Measurements from ENCODE around the gene HTT.
"Not testable (repeated sequence)": the region's sequence is repeated elsewhere in the genome, so short reads cannot be mapped to it uniquely, and the experiment has no call there.

Gene HTT

DNA sequence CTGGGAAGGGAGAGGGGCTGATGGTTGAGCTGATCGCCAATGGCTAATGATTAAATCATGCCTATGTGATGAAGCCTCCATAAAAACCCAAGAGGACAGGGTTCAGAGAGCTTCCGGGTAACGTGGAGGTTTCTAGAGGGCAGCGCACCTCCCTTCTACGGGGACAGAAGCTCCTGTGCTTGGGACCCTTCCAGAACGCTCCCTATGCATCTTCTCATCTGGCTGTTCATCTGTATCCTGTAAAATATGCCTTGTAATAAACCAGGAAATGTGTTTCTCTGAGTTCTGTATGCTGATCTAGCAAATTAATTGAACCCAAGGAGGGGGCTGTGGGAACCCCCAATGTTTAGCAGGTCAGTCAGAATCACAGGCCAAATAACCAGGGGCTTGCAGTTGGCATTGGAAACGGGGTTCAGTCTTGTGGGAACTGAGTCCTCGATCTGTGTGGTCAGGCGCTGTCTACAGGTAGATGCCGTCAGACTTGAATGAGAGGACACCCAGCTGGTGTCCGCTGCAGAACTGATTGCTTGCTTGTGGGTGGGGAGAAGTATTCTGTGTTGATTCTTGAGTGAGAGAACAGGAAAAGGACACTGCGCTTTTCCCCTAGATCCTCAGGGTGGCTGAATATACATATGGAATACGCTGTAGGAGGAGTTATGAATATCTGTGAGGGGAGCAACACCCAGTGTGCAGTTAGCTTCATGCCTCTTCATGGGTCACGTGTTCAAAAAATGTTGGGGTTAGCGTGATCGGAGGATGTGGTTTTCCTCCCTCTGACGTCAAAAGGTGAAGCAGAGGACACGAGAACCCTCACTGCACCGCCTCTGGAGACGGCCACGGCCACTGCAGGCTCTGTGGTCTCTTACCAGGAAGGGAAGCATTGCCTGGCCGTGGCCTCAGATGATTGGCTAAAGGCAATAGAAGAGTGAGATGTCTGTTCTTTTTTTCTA, 29.3 kb upstream of the HTT start:
- FAIRE-seq (peak; percentile 90), DNase-seq (ENCODE audit: extremely low spot score, insufficient read length, low read depth) (no peak)

DNA sequence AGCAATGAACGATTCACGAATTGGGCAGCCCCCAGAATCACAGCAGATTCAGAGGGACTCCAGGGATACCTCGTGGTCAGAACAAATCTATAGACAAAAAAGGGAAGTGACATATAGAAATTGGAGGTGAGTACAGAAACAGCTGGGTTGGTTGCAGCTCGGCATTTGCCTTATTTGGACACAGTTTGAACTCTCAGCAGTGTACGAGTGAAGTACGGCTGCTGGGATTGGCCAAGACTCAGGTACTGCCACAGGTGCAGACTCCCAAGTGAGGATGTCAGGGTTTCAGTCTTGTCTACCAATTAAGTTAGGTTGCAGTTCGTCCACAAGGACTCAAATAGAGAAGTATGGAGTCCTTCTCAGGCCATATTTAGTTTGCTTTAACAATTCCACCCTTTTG, 28.3 kb upstream of the HTT start:
- no peak for DNase-seq (ENCODE audit: extremely low spot score, insufficient read length, low read depth)
- peak; percentile 70 for FAIRE-seq

DNA sequence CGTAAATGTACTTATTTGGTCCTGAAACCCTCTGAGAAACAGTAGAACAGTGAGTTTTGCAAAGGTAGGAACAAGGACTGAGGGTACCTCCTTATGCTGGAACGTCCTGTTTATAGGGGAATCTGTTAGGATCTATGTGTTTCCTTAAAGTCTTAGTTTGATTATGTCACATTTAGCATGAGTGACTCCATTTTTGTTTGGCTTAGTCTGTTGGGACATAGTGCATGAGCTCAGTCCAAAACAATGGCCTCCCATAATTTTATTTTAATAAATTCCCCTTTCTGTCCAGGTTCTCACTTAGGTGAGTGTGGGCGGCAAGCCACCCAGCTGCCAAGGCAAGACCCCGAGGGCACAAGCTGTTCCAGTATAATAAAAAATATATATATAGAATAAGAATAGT, 27.9 kb upstream of the HTT start:
- FAIRE-seq (no peak), DNase-seq (ENCODE audit: extremely low spot score, insufficient read length, low read depth) (no peak)

DNA sequence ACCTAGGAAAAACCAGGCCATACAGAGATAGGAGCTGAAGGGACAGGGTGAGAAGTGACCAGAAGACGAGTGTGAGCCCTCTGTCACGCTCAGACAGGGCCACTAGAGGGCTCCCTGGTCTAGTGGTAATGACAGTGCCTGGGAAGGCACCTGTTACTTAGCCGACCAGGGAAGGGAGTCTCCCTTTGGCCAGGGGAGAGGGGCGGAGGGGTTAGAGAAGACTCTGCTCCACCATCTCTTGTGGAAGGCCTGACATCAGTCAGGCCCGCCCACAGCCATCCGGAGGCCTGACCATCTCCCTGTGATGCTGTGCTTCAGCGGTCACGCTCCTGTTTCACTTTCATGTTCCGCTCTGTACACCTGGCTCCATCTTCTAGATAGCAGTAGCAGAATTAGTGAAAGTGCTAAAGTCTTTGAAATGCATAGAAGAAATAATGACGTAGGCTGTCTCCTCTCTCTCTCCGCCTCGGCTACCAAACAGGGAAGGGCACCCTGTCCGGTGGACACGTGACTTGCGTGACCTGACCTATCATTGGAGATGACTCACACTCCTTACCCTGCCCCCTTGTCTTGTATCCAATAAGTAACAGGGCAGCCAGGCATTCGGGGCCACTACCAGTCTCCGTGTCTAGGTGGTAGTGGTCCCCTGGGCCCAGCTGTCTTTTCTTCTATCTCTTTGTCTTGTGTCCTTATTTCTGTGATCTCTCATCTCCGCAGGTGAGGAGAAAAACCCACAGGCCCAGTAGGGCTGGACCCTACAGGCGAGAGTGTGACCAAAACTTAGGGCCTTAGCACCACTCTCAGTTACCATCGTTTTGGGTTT, 26.8 kb upstream of the HTT start:
- FAIRE-seq (peak; percentile 100), DNase-seq (ENCODE audit: extremely low spot score, insufficient read length, low read depth) (no peak)

DNA sequence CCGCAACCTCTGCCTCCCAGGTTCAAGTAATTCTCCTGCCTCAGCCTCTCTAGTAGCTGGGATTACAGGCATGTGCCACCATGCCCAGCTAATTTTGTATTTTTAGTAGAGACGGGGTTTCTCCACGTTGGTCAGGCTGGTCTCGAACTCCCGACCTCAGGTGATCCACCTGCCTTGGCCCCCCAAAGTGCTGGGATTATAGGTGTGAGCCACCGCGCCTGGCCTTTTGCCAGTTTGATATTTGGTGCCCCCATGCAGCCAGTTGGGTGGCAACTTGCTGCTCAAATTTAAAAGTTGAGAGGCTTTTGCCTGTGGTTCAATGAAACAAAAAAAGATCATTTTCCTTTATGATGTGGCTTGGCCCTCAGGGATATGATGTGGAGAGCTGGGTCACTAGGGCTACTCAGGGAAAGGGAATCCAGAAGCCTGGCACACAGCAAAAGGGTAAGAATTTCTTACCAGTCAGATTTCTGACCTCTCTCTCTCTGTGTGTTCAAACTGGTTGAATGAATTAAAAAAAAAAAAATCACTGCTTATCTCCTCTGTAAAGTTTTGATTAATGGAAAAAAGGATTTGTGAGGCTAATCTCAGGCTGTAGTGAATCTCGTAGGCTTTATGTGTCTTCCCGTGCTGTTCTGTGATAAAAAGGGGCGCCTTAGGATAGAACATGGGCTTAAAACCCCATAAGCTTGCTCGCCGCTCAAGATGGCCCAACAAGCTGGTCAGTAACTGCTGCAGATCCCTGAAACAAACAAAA, 23.2 kb upstream of the HTT start:
- not testable (repeated sequence) for FAIRE-seq; DNase-seq (ENCODE audit: extremely low spot score, insufficient read length, low read depth)

DNA sequence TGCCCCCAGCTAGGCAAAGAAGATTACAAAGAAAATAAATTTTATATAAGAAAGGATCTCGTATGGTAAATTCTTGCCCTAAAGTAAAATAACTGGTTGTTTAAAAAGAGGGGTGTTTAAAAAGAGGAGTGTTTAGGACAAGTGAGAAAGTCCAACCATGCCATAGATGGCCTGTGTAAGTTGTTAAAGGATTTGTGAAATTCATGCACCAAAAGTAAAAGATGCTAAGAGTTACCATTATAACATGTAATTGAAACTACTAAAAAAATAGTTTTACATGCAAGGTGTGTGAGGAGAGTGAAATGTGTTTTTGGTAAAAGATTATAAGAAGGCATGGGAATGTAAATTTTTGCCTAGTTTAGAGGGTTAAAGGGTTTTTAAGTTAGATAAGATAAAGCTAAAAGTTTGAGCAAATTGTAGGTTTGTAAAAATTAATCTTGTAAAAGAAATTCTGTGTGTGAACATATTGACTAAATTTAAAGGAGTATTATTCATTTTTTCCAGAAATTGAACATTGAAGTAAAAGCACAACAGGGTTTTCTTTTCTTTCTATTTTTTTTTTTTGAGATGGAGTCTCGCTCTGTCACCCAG, 20.2 kb upstream of the HTT start:
- DNase-seq (ENCODE audit: extremely low spot score, insufficient read length, low read depth) (no peak), FAIRE-seq (no peak)

DNA sequence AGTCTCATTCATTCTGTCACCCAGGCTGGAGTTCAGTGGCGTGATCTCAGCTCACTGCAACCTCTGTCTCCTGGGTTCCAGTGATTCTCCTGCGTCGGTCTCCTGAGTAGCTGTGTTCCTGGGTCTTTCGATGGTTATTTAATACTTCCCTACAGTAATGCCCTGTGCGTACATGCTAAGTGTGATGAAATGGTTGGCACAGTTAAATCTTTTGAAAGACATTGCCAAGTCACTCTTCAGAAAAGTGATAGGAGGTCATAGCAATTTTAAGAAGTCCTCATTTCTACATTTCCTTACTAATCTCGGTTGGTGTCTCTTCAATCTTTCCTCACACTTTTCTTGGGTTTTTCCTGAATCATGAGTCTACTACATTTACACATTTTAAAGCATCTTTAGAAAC, 14.5 kb upstream of the HTT start:
- FAIRE-seq = no peak
- DNase-seq (ENCODE audit: extremely low spot score, insufficient read length, low read depth) = no peak

DNA sequence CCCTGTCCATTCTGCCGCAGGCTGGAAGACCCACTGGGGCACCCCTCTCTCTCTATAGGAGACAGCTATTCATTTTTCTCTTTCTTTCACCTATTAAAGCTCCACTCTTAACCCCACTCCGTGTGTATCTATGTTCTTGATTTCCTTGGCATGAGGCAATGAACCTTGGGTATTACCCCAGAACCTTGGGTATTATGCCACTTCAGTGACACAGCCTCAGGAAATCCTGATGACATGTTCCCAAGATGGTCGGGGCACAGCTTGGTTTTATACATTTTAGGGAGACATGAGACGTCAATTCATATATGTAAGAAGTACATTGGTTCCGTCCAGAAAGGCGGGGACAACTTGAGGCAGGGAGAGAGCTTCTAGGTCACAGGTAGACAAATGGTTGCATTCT, 13.5 kb upstream of the HTT start:
- no peak for DNase-seq (ENCODE audit: extremely low spot score, insufficient read length, low read depth)
- FAIRE-seq = no peak

DNA sequence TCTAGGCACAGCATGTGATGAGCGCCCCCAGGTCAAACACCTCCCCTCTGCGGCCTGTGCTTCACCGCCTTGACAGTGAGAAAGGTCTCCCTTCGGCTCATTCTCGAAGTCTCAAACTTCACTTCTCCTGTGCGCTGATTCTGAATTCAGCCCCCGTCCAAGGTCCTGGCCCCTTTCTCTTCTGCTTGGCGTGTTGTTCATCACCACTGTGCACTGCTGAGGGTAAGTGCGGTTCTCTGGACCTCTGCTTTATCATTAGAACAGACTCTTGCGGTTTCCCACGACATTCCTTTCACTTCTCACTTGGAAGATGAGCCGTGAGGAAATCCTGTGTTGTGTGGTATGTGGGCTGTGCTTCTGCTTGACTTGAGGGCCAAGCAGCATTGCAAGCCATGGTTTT, 12.0 kb upstream of the HTT start:
- no peak for DNase-seq (ENCODE audit: extremely low spot score, insufficient read length, low read depth)
- FAIRE-seq = no peak

DNA sequence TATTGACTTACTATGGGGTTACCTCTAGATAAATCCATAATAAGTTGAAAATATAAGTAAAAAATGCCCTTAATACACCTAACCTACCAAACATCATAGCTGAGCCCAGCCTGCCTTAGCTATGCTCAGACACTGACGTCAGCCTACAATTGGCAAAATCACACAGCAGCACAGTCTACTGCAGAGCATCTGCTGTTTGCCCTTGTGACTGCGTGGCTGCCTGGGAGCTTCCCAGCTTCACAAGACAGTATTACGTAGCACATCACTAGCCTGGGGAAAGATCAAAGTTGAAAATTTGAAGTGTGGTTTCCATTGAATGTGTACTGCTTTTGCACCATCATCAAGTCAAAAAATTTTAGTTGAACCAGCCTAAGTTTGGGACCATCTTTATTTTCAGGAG, 8.9 kb upstream of the HTT start:
- no peak for FAIRE-seq

DNA sequence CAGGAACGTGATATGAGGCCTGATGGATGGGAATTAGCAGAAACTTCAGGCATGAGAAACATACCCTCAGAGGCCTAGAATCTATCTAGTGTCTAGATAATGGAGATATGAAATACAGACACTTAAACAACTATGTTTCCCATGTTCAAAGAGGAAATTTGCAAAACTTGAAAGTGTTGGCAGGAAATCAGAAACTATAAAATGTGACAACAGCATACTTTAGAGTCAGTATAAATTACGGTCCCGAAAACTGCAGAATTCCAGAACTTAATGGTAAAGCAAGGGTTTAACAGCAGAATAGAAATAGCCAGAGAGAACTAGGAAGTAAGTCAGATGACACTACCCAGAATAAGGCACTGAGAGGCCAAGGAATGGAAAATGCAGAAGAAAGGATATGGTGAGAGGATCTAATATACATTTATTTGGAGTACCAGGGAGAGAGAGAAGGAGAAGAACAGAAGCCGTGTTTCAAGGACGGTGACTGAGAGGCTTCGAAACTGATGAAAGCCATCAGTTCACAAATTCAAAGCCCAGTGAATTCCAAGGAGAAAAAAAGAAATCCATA, 7.6 kb upstream of the HTT start:
- FAIRE-seq (no peak), DNase-seq (ENCODE audit: extremely low spot score, insufficient read length, low read depth) (no peak)

More for the DNA sequence above, 8.9 kb upstream of the HTT start:
- DNase-seq (ENCODE audit: extremely low spot score, insufficient read length, low read depth) = no peak

DNA sequence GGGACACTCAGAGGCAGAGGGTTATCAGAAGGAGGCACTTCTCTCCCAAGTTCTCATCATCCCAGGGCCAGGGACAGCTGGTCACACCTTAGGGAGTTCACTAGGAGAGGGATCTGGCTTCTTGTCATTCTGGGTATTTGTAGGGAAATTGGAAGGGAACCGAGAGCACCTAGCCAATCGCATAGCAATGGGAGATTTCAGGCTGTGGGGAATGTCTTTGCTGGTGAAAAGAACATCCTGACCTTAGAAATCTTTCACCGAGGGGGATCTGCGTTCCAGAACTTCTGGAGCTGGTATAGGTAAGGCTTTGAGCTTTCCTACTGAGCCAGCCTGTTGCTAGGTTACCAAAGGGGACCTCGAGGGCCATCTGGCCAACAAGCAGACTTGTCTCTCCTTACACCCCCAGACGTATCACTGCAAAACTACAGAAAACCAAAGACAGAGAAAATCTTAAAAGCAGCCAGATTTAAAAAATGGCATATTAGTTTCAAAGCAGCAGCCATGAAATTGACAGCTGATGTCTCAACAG, 6.9 kb upstream of the HTT start:
- no peak for FAIRE-seq
- DNase-seq (ENCODE audit: extremely low spot score, insufficient read length, low read depth) = no peak

DNA sequence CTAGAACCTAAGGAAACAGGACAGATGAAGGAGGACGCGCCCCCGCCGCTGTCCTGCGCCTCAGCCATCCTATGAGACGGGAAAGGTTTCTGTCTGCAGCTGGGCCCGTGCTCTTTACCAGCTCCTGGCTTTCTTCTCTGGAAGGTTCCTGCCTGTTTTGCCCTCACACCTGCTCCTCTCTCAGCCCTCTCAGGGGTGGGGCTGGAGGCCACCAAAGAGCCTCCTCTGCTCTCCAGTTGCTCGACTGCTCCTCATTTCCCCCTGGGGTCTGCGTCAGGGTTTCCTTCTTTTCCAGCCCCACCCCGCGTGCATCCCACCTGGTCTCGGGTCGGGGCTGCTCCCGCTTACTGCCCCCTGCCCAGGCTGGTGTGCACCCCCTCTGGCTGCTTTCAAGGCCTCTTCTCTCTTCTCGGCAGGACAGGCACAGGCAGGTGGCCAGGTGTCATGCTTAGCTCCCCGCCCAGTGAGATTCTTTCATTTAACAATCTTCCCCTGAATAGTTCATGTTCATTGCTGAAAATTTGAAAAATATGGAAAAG, 4.8 kb upstream of the HTT start:
- FAIRE-seq = no peak
- DNase-seq (ENCODE audit: extremely low spot score, insufficient read length, low read depth) = no peak

DNA sequence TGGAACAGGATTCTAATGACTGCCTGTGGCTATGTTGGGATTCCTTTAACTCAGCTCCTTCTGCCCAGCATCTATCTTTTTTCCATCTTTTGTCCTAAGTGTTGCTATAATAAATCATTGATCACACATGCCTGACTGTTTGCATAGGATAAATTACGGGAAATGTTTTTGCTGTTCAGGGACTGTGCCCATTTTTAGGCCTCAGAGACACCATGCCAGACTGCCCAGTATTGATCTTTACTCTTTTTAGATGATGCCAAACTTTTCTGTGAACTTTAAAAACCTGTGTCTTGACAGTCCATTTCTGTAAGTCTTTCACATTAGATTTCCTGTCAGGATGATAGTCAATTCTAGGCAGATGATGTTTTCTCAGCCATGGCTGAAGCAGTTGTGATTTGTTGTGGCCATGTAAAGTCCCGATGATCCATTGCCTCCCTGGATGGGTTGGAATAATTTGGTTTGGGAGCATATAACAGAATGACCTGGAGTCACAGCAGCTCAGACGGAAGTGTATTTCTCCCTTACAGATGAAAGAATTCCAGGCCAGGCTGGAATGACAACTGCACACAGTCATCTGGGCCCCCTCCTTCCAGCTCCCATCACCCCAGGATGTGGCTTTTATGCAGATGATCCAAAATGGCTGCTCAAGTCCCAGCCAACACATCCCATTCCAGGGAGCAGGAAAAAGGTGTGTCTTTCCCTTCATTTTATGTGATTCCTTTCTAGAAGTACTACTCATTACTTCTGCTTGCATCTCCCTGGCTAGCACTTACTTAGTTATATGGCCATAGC, 3.6 kb upstream of the HTT start:
- DNase-seq (ENCODE audit: extremely low spot score, insufficient read length, low read depth) (no peak), FAIRE-seq (peak; percentile 36)

DNA sequence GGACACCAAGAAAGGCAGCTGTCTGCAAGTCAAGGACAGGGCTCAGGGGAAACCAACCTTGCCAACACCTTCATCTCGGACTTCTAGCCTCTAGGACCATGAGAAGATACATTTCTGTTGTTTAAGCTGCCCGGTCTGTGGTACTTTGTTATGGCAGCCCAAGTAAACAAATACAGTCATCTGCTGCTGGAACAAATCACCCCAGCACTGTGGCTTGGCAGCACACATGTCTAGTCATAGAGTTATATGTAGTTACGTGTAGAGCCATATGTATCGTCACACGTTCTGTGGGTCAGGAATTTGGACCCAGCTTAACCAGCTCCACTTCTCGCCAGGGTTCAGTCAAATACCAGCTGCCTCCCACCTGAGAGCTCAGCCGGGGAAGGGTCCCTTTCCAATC, 2.7 kb upstream of the HTT start:
- FAIRE-seq (no peak), DNase-seq (ENCODE audit: extremely low spot score, insufficient read length, low read depth) (no peak)

DNA sequence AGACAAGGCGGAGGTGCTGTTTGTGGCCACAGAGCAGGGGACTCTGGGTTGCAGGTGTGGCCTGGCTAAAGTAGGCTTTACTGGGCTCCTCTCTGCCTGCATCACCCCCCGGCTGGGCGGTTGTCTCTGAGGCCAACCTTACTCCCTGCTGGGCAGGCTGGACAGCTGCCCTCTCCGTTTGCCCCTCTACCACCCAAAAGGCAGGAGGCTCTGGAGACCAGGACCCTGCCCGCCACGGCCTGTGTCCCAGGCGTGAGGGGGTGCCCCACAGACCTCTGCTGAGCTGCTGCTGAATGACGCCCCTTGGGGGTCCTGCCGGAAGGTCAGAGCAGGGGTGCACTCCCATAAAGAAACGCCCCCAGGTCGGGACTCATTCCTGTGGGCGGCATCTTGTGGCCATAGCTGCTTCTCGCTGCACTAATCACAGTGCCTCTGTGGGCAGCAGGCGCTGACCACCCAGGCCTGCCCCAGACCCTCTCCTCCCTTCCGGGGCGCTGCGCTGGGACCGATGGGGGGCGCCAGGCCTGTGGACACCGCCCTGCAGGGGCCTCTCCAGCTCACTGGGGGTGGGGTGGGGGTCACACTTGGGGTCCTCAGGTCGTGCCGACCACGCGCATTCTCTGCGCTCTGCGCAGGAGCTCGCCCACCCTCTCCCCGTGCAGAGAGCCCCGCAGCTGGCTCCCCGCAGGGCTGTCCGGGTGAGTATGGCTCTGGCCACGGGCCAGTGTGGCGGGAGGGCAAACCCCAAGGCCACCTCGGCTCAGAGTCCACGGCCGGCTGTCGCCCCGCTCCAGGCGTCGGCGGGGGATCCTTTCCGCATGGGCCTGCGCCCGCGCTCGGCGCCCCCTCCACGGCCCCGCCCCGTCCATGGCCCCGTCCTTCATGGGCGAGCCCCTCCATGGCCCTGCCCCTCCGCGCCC, 1.1 kb upstream of the HTT start:
- no peak for DNase-seq (ENCODE audit: extremely low spot score, insufficient read length, low read depth)
- no peak for FAIRE-seq

DNA sequence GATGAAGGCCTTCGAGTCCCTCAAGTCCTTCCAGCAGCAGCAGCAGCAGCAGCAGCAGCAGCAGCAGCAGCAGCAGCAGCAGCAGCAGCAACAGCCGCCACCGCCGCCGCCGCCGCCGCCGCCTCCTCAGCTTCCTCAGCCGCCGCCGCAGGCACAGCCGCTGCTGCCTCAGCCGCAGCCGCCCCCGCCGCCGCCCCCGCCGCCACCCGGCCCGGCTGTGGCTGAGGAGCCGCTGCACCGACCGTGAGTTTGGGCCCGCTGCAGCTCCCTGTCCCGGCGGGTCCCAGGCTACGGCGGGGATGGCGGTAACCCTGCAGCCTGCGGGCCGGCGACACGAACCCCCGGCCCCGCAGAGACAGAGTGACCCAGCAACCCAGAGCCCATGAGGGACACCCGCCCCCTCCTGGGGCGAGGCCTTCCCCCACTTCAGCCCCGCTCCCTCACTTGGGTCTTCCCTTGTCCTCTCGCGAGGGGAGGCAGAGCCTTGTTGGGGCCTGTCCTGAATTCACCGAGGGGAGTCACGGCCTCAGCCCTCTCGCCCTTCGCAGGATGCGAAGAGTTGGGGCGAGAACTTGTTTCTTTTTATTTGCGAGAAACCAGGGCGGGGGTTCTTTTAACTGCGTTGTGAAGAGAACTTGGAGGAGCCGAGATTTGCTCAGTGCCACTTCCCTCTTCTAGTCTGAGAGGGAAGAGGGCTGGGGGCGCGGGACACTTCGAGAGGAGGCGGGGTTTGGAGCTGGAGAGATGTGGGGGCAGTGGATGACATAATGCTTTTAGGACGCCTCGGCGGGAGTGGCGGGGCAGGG, 568 bp downstream of the HTT start:
- FAIRE-seq (peak; percentile 36), DNase-seq (ENCODE audit: extremely low spot score, insufficient read length, low read depth) (no peak)

All from GM18507 (cell line).